ENCODE measurements around the gene AADACL4.

GRCh38 chr1:12709696-12710095, 65.8 kb downstream of the AADACL4 start:
- TF ChIP-seq CTCF (IDR thresholded peaks at IDR 0.05; ENCODE audit: borderline replicate concordance, extremely low read depth, low read length, poor library complexity, severe bottlenecking) (no peak), EZH2 (IDR thresholded peaks at IDR 0.05; ENCODE audit: borderline replicate concordance, low read depth, low read length, severe bottlenecking) (no peak)
